ENCODE results near the gene ABHD14A.
A peak's percentile ranks its signal among the peaks of the same experiment; 100 is the strongest.

Gene ABHD14A

DNA sequence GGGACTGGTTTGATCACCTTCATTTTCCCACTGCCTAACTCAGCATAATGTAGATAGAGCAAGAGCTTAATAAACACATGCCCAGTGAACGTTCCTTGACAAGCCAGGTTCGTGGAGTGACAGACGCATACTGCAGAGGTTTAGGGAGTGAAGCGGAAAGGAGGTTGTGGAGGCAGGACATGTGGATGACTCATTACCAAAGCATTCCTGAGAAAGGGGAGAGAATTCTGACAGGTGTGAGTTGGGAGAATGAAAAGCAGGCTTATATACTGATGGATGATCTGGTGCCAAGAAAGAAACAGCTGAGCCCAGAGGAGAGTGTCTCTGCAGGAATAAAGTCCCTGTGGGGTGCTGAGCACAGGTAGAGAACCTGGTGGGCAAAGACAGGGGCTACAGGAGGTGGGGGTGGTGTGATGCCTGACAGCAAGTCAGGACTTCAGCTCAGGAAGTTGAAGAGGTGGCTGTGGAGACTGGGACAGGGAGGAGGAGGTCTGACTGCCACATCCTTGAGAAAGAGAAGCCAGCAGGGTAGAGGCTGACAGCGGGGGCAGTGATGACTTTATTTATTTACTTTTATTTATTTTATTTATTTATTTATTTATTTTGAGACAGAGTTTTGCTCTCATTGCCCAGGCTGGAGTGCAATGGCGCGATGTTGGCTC lies 23.2 kb downstream of the ABHD14A start:
- DNase-seq, result no peak

DNA sequence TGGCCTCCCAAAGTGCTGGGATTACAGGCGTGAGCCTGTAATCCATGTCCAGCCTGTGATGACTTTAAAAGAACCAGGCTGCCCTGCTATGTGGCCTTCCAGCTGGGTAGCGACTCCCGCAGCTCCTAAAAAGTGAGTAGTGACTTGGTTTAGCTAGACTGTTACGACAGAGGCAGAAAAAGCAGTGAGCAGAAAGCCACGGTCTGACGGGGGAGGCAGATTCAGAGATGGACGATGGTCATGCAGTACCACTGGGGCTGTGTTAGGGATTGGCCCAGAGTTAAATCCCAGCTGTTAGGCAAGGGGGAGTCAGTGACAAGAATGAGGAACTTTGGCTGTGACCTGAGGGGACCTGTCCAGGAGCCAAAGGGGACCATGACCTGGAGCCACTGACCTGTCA lies 23.9 kb downstream of the ABHD14A start:
- DNase-seq, result no peak

DNA sequence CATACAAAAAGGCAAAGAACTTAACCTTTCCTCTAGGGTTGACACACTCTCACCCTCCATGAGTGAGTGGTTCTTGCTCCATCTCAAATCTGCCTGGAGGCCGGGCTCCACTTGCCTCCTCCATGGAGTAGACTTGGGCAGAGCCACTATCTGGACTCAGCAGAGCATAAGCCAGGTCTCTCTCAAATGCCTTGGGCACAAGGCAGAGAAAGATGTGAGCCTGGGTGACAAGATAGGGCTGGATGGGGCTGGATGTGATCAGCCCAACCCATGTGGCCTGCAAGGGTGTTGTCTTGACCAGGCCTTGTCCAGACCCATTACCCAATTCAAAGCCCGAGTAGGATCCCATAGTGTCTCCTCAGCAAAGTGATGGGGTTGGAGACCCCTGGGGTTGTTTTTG lies 25.0 kb downstream of the ABHD14A start:
- no peak for DNase-seq

GRCh38 chr3:52001443-52001974 lies 26.6 kb downstream of the ABHD14A start:
- peak; percentile 68 to 83 for DNase-seq

GRCh38 chr3:52002748-52003147 lies 27.9 kb downstream of the ABHD14A start:
- no peak for DNase-seq

- peak; percentile 85 to 89 for DNase-seq
These were observed 29.4 kb downstream of the ABHD14A start for GRCh38 chr3:52004163-52004787.

- peak; percentile 30 to 67 for DNase-seq
These were observed 30.1 kb downstream of the ABHD14A start for GRCh38 chr3:52004906-52005395.

GRCh38 chr3:52005571-52005986 lies 30.7 kb downstream of the ABHD14A start:
- DNase-seq, result peak; percentile 57 to 72

DNA sequence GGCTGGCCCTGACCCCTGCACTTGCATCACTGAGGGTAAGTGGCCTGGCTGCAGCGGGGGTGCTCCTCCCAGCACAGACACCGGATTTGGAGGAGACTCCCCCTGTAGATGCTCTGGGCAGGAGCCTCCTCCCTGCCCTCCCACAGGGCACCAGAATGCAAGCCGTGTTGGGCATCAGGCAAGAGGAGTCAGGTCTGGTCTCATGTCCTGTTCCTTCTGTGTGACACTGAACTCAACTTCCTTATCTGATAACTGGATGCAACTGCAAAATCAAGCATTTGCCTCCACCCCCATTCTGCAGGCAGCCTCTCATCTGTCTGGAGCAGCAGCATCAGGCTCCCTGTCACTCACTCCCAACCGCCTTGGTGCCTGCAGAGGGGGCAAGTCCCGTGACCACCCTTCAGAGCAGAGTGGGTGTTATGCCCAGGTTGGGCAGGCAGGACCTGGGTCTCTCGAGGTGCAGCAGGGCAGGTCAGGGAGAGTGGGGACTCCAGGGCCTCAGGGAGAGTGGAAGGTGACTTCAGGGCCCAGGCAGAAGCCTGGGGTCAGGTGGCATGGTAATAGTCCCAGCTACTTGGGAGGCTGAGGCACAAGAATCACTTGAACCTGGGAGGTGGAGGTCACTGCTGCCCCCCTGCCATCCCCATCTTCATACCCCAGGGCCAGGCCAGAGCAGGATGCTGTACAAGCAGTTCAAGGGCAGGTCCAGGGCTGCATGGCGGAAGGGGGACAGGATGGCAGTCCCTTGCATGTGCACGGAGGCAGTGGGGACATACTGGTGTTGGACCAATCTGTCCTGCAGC lies 31.4 kb downstream of the ABHD14A start:
- DNase-seq, result peak; percentile 14 to 46

DNA sequence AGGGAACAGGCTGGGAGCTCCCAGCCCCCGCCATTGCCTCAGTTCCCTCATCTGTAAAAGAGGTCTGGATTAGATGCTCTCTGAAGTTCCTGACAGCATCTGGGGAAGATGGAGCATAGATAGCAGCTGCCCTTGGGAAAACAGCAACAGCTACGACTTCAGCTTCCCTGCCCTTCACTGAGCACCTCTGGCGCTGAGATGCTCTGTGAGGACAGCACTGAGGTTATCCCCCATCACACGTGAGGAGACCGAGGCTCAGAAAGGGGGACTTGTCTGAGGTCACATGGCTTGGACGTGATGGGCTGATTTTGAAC lies 31.9 kb downstream of the ABHD14A start:
- no peak for DNase-seq

GRCh38 chr3:52007291-52007690 lies 32.4 kb downstream of the ABHD14A start:
- no peak for DNase-seq

DNA sequence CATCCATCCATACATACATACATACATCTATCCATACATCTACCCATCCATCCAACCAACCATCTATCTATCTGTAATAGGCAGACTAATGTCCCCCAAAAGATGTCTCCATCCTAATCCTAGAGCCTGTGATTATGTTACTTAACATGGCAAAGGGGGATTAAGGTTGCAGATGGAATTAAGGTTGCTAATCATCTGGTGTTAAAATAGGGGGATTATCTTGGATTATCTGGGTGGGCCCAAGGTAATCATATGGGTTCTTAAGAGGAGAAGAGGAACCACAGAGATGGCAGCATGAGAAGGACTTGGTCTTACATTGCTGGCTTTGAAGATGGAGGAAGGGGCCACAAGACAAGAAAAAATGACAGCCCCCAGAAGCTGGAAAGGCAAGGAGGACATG lies 35.6 kb downstream of the ABHD14A start:
- peak; percentile 48 to 73 for DNase-seq

GRCh38 chr3:52012699-52013098 lies 37.8 kb downstream of the ABHD14A start:
- DNase-seq, result no peak

GRCh38 chr3:52013802-52014598 lies 39.1 kb downstream of the ABHD14A start:
- DNase-seq, result no peak

- peak; percentile 22 to 78 for DNase-seq
These were observed 39.7 kb downstream of the ABHD14A start for GRCh38 chr3:52014613-52015012.

- DNase-seq, result peak; percentile 12 to 54
These were observed 40.8 kb downstream of the ABHD14A start for GRCh38 chr3:52015438-52016228.

- no peak for DNase-seq
These were observed 42.7 kb downstream of the ABHD14A start for GRCh38 chr3:52017586-52017985.

- DNase-seq, result no peak
These were observed 43.6 kb downstream of the ABHD14A start for GRCh38 chr3:52018319-52019000.

- DNase-seq, result no peak
These were observed 44.7 kb downstream of the ABHD14A start for GRCh38 chr3:52019352-52020080.

GRCh38 chr3:52020796-52021195 lies 45.9 kb downstream of the ABHD14A start:
- DNase-seq, result no peak
